GM12878 (cell line): ENCODE results near the gene MAGI2. TPM values are rescaled to one million over a fixed set of nuclear protein-coding genes. Genes with fewer than 3 reads are reported as not detected.

Experiments used
- ATAC-seq: fragments of 200-7000 bp; cut with Tn5 transposase; 3 replicates; pipeline ENCODE4 v1.9.1; 2020; ENCODE audit warnings: mild to moderate bottlenecking, moderate library complexity
- BruUV-seq: library from RNA; stranded (reverse); fragments of 400-500 nt; replicated peaks from 2 replicates; lab custom pipeline; 2021; lab: Mats Ljungman, UMichigan
- CTCF ChIA-PET: fragments of 300-600 bp; sonication (Branson Sonifier 250); formaldehyde crosslinking; extraction: SDS; loops from one replicate; lab custom pipeline; 2021; ENCODE audit warnings: inconsistent platforms; lab: Yijun Ruan, JAX
- POLR2A ChIA-PET: fragments of 350-600 bp; formaldehyde crosslinking; extraction: SDS; loops from one replicate; lab custom pipeline; 2021; ENCODE audit warnings: inconsistent platforms; lab: Charles Lee
- RAD21 ChIA-PET: fragments of 300-600 bp; sonication (Branson Sonifier 250); formaldehyde crosslinking; loops from one replicate; lab custom pipeline; 2023; ENCODE audit warnings: antibody characterized with exemption; ENCODE audit not compliant: unreplicated experiment; lab: Charles Lee
- SMC1A ChIA-PET: fragments of 300-600 bp; sonication (Branson Sonifier 250); formaldehyde crosslinking; loops from one replicate; lab custom pipeline; 2023; ENCODE audit not compliant: unreplicated experiment, uncharacterized antibody; lab: Charles Lee
- DNase-seq: peaks from one replicate; pipeline ENCODE4 v3.0.0-alpha.2; 2011; ENCODE audit warnings: low read depth, low spot score
- FAIRE-seq: peaks from 3 replicates; lab custom pipeline; 2011; peaks lifted over from hg19 to GRCh38; lab: Jason Lieb, UNC
- H2AFZ ChIP-seq: 2 replicates; pipeline ENCODE4 v1.6.0; 2011; ENCODE audit warnings: low read depth, low read length, control low read depth; ENCODE audit not compliant: control insufficient read depth
- H3K27ac ChIP-seq: 2 replicates; pipeline ENCODE4 v1.5.1; 2011; ENCODE audit warnings: control low read depth; ENCODE audit not compliant: control insufficient read depth, insufficient read depth
- H3K27me3 ChIP-seq, 2 experiments: replicated peaks in 1 of 2; 2 replicates each; pipeline versions ENCODE4 v1.6.0 to v1.6.1; 2011; ENCODE audit warnings: low read length in 1 of 2; ENCODE audit not compliant: control insufficient read depth in 2 of 2, insufficient read depth in 2 of 2
- H3K36me3 ChIP-seq, 2 experiments: 2 replicates each; pipeline ENCODE4 v1.5.1; 2011; ENCODE audit warnings: low read length in 1 of 2; ENCODE audit not compliant: control insufficient read depth in 2 of 2, insufficient read depth in 2 of 2
- H3K4me1 ChIP-seq: 2 replicates; pipeline ENCODE4 v1.6.1; 2011; ENCODE audit warnings: mild to moderate bottlenecking, low read length, moderate library complexity, mixed read lengths; ENCODE audit not compliant: control insufficient read depth, insufficient read depth
- H3K4me2 ChIP-seq: 2 replicates; pipeline ENCODE4 v1.6.0; 2011; ENCODE audit warnings: control low read depth; ENCODE audit not compliant: control insufficient read depth, insufficient read depth
- H3K4me3 ChIP-seq: fragments of 200-600 bp; sonication (generic); 2 replicates; pipeline ENCODE4 v1.5.1; 2016
- H3K79me2 ChIP-seq: 2 replicates; pipeline ENCODE4 v1.6.0; 2011; ENCODE audit warnings: low read length; ENCODE audit not compliant: control insufficient read depth, insufficient read depth
- H3K9ac ChIP-seq: 2 replicates; pipeline ENCODE4 v1.8.0; 2011; ENCODE audit warnings: low read length, control low read depth, mixed read lengths; ENCODE audit not compliant: control insufficient read depth, insufficient read depth
- H3K9me3 ChIP-seq: replicated peaks from 3 replicates; pipeline ENCODE4 v1.5.1; 2011; ENCODE audit warnings: mild to moderate bottlenecking, low read length; ENCODE audit not compliant: control insufficient read depth, insufficient read depth
- H4K20me1 ChIP-seq: 2 replicates; pipeline ENCODE4 v1.6.0; 2011; ENCODE audit not compliant: control insufficient read depth, insufficient read depth
- ATF3 ChIP-seq: IDR thresholded peaks from 2 replicates; pipeline ENCODE4 v1.6.1; 2011; ENCODE audit warnings: low read depth, mild to moderate bottlenecking, low read length, moderate library complexity, borderline replicate concordance; ENCODE audit errors: extremely low read depth
- HCFC1 ChIP-seq: fragments of 150-350 bp; IDR thresholded peaks from 2 replicates; pipeline ENCODE4 v1.6.1; 2014; ENCODE audit warnings: low read length
- PKNOX1 ChIP-seq: fragments of 450-650 bp; IDR thresholded peaks from 2 replicates; pipeline ENCODE4 v1.6.1; 2016; ENCODE audit warnings: mild to moderate bottlenecking
- RBBP5 ChIP-seq: fragments of 200-600 bp; sonication (generic); conservative IDR thresholded peaks from 2 replicates; pipeline ENCODE4 v1.6.1; 2016
- ZNF24 ChIP-seq: fragments of 450-650 bp; IDR thresholded peaks from 2 replicates; pipeline ENCODE4 v1.6.1; 2017; ENCODE audit warnings: antibody characterized with exemption, mild to moderate bottlenecking
- WGBS: methylation state at CpG from one replicate; pipeline ENCODE4 v1.1.6; 2016; ENCODE audit warnings: low lambda C conversion rate; ENCODE audit not compliant: insufficient replicate concordance, insufficient coverage; ENCODE audit errors: missing lambda C conversion rate; 5-methylcytosine and 5-hydroxymethylcytosine counted together
- in situ Hi-C: fragments of 300-500 bp; cut with MboI; formaldehyde crosslinking; loops from 9 replicates; pipeline ENCODE4 v1.14.3; 2018; ENCODE audit warnings: mixed read lengths
- intact Hi-C: fragments of 100-400 bp; cut with micrococcal nuclease; formaldehyde crosslinking; loops from one replicate; pipeline ENCODE4 v1.14.2; 2022; ENCODE audit not compliant: unreplicated experiment
- polyA plus RNA-seq, 11 experiments: library from polyadenylated mRNA; depleted of rRNA in 4 of 11; unstranded in 6 of 11; stranded (reverse) in 5 of 11; fragments of >200 nt; fragmentation: Nextera tagmentation in 4 of 11; fragmentation: Illumina TruSeq in 1 of 11; extraction: Ambion mirVana in 4 of 11; extraction: Trizol in 1 of 11; gene quantifications; 1 replicate in 1 of 11; 2 replicates in 10 of 11; pipeline versions ENCODE4 v1.2.1 to v1.2.3, GENCODE V29; 2011 to 2016; ENCODE audit warnings: inconsistent platforms in 2 of 11, missing spikeins in 2 of 11, low read depth in 1 of 11
- total RNA-seq, 4 experiments: library from RNA; depleted of rRNA in 3 of 4; stranded (reverse); fragments of >200 nt in 3 of 4; fragmentation: Illumina TruSeq in 1 of 4; extraction: Trizol in 1 of 4; gene quantifications; 2 replicates each; pipeline versions ENCODE4 v1.2.1 to v1.2.3, GENCODE V29; 2013 to 2021
- TF ChIP-seq, protein P1 (sequence below): IDR thresholded peaks from 2 replicates; pipeline ENCODE4 v1.6.1; 2012; ENCODE audit warnings: mild to moderate bottlenecking, low read depth, low read length

MAGI2 gene
- total and polyA plus RNA-seq, 10 of the 15 experiments (the other 5 are each of a cell fraction or from before 2014, with no cell fraction given): 0.01 to 0.31 (median 0.05) TPM; not detected in 2

DNA sequence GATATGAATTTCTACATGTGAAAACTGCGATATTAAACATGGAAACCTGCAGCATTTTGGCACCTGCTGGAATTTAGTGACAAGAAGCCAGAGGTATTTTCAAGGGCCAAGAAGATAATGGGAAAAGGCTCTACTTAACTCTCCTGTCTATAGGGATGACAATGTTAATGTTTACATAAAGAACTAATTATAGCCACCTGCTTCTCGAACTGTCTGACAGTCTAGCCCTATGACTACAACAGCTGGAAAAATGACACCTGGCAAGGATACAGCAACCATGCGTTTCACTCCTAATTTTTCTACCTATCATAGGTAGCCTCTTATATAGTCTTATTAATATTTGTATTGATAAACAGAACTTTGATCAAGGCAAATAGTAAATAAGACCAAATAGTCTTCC lies 49.6 kb downstream of the MAGI2 start:
- Histone ChIP-seq H3K79me2 (no peaks in the 10 kb centered on the region), H3K4me3 (no peak overlapping the region), H3K27me3 (no peaks in the 10 kb centered on the region), H4K20me1 (no peaks in the 10 kb centered on the region), H3K4me1 (no peaks in the 10 kb centered on the region), H3K27ac (no peak overlapping the region), H3K9me3 (no peaks in the 10 kb centered on the region), H3K36me3 (no peaks in the 10 kb centered on the region), H3K4me2 (no peak overlapping the region), H2AFZ (no peak overlapping the region), H3K9ac (no peak overlapping the region)
- FAIRE-seq (no peak), DNase-seq (no peak), ATAC-seq (no peak)
- WGBS: 16% methylated on average over 3 of the region's 3 CpGs
- in situ Hi-C loops: no loop called here
- ChIA-PET CTCF (no interaction called here), RAD21 (no interaction called here), SMC1A (no interaction called here), POLR2A (no interaction called here)
- BruUV-seq: no TSS peak
- intact Hi-C loops: no loop called here
- TF ChIP-seq PKNOX1 (no peak), RBBP5 (no peak), ZNF24 (no peak), ATF3 (no peak), HCFC1 (no peak)
- TF ChIP-seq, protein P1, sequence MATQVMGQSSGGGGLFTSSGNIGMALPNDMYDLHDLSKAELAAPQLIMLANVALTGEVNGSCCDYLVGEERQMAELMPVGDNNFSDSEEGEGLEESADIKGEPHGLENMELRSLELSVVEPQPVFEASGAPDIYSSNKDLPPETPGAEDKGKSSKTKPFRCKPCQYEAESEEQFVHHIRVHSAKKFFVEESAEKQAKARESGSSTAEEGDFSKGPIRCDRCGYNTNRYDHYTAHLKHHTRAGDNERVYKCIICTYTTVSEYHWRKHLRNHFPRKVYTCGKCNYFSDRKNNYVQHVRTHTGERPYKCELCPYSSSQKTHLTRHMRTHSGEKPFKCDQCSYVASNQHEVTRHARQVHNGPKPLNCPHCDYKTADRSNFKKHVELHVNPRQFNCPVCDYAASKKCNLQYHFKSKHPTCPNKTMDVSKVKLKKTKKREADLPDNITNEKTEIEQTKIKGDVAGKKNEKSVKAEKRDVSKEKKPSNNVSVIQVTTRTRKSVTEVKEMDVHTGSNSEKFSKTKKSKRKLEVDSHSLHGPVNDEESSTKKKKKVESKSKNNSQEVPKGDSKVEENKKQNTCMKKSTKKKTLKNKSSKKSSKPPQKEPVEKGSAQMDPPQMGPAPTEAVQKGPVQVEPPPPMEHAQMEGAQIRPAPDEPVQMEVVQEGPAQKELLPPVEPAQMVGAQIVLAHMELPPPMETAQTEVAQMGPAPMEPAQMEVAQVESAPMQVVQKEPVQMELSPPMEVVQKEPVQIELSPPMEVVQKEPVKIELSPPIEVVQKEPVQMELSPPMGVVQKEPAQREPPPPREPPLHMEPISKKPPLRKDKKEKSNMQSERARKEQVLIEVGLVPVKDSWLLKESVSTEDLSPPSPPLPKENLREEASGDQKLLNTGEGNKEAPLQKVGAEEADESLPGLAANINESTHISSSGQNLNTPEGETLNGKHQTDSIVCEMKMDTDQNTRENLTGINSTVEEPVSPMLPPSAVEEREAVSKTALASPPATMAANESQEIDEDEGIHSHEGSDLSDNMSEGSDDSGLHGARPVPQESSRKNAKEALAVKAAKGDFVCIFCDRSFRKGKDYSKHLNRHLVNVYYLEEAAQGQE: no peak
